HepG2 (cell line): ENCODE data around the gene PRRT2. TPM values are rescaled to one million over a fixed set of nuclear protein-coding genes. Genes with fewer than 3 reads are reported as not detected.

Experiments
- E2F1 ChIP-seq: sonication (generic); formaldehyde crosslinking; IDR thresholded peaks from 2 replicates; pipeline ENCODE4 v1.5.0; 2020; ENCODE audit warnings: missing genetic modification reagents
- ELF3 ChIP-seq: IDR thresholded peaks from 2 replicates; pipeline ENCODE4 v1.6.1; 2016; ENCODE audit warnings: missing genetic modification reagents, missing compliant biosample characterization
- FOXK2 ChIP-seq: fragments of 450-650 bp; IDR thresholded peaks from 2 replicates; pipeline ENCODE4 v1.6.1; 2016
- IRF2 ChIP-seq: IDR thresholded peaks from 2 replicates; pipeline ENCODE4 v1.6.1; 2018; ENCODE audit warnings: missing genetic modification reagents, missing compliant biosample characterization
- MYNN ChIP-seq: sonication (generic); formaldehyde crosslinking; IDR thresholded peaks from 2 replicates; pipeline ENCODE4 v1.4.0; 2020; ENCODE audit warnings: mild to moderate bottlenecking, low read depth, missing genetic modification reagents
- NBN ChIP-seq: fragments of 450-650 bp; conservative IDR thresholded peaks from 2 replicates; pipeline ENCODE4 v1.6.1; 2017
- PAX8 ChIP-seq: sonication (generic); formaldehyde crosslinking; IDR thresholded peaks from 2 replicates; pipeline ENCODE4 v1.8.0; 2022; ENCODE audit warnings: mild to moderate bottlenecking, missing genetic modification reagents, borderline replicate concordance
- RAD21 ChIP-seq: fragments of 450-650 bp; formaldehyde crosslinking; IDR thresholded peaks from 2 replicates; pipeline ENCODE4 v1.5.0; 2020; ENCODE audit warnings: mild to moderate bottlenecking
- SMAD3 ChIP-seq: sonication (generic); formaldehyde crosslinking; IDR thresholded peaks from 2 replicates; pipeline ENCODE4 v1.4.0; 2020; ENCODE audit warnings: missing genetic modification reagents
- SP140L ChIP-seq: sonication (generic); formaldehyde crosslinking; IDR thresholded peaks from 2 replicates; pipeline ENCODE4 v1.4.0; 2020; ENCODE audit warnings: missing genetic modification reagents, borderline replicate concordance
- ZBTB14 ChIP-seq: sonication (generic); formaldehyde crosslinking; IDR thresholded peaks from 2 replicates; pipeline ENCODE4 v1.4.0; 2020; ENCODE audit warnings: missing genetic modification reagents
- ZBTB2 ChIP-seq: sonication (generic); formaldehyde crosslinking; IDR thresholded peaks from 2 replicates; pipeline ENCODE4 v1.8.0; 2022; ENCODE audit warnings: low read depth, missing genetic modification reagents
- ZBTB7B ChIP-seq: sonication (generic); formaldehyde crosslinking; IDR thresholded peaks from 2 replicates; pipeline ENCODE4 v1.4.0; 2020; ENCODE audit warnings: missing genetic modification reagents
- ZFP1 ChIP-seq: IDR thresholded peaks from 2 replicates; pipeline ENCODE4 v1.6.1; 2016
- ZNF326 ChIP-seq: sonication (generic); formaldehyde crosslinking; IDR thresholded peaks from 2 replicates; pipeline ENCODE4 v1.4.0; 2020; ENCODE audit warnings: missing genetic modification reagents, borderline replicate concordance
- ZNF441 ChIP-seq: sonication (generic); formaldehyde crosslinking; IDR thresholded peaks from 2 replicates; pipeline ENCODE4 v1.7.0; 2021; ENCODE audit warnings: missing genetic modification reagents, borderline replicate concordance
- ZNF589 ChIP-seq: sonication (generic); formaldehyde crosslinking; conservative IDR thresholded peaks from 2 replicates; pipeline ENCODE4 v1.8.0; 2022; ENCODE audit warnings: mild to moderate bottlenecking, moderate library complexity, missing genetic modification reagents
- ZNF7 ChIP-seq: IDR thresholded peaks from 2 replicates; pipeline ENCODE4 v1.6.1; 2016; ENCODE audit warnings: missing biosample characterization, missing genetic modification reagents
- ZNF713 ChIP-seq: sonication (generic); formaldehyde crosslinking; IDR thresholded peaks from 2 replicates; pipeline ENCODE4 v1.4.0; 2020; ENCODE audit warnings: mild to moderate bottlenecking, missing genetic modification reagents
- ZNF777 ChIP-seq: sonication (generic); formaldehyde crosslinking; IDR thresholded peaks from 2 replicates; pipeline ENCODE4 v1.4.0; 2020; ENCODE audit warnings: missing genetic modification reagents
- ZSCAN20 ChIP-seq: sonication (generic); formaldehyde crosslinking; IDR thresholded peaks from 2 replicates; pipeline ENCODE4 v1.4.0; 2020; ENCODE audit warnings: missing genetic modification reagents, mild to moderate bottlenecking, borderline replicate concordance
- polyA plus RNA-seq, 8 experiments: library from polyadenylated mRNA; depleted of rRNA in 3 of 8; stranded (reverse) in 7 of 8; unstranded in 1 of 8; fragments of >200 nt; fragmentation: Illumina TruSeq in 4 of 8; extraction: Trizol in 4 of 8; gene quantifications; 2 replicates each; pipeline versions ENCODE4 v1.2.1 to v1.2.3, GENCODE V29; 2011 to 2016; ENCODE audit warnings: low read depth in 4 of 8, missing spikeins in 1 of 8, mixed read lengths in 1 of 8; ENCODE audit not compliant: insufficient read depth in 1 of 8
- total RNA-seq, 5 experiments: library from RNA; depleted of rRNA; stranded (reverse); fragments of >200 nt; fragmentation: Illumina TruSeq; extraction: Trizol; gene quantifications; 2 replicates each; pipeline ENCODE4 v1.2.3, GENCODE V29; 2016; ENCODE audit warnings: low read depth in 1 of 5
- TF ChIP-seq, protein P1 (sequence below): sonication (generic); formaldehyde crosslinking; IDR thresholded peaks from 2 replicates; pipeline ENCODE4 v1.5.0; 2020; ENCODE audit warnings: mild to moderate bottlenecking, missing genetic modification reagents
- TF ChIP-seq, protein P2 (sequence below): sonication (generic); formaldehyde crosslinking; IDR thresholded peaks from 2 replicates; pipeline ENCODE4 v1.5.0; 2020; ENCODE audit warnings: mild to moderate bottlenecking, missing genetic modification reagents
- TF ChIP-seq, protein P3 (sequence below): IDR thresholded peaks from 2 replicates; pipeline ENCODE4 v1.6.1; 2012; ENCODE audit warnings: inconsistent platforms

PRRT2 gene
- total and polyA plus RNA-seq, 2 of the 13 experiments (the other 11 are each of a cell fraction or from before 2014, with no cell fraction given): 0.51 to 1.1 TPM

DNA sequence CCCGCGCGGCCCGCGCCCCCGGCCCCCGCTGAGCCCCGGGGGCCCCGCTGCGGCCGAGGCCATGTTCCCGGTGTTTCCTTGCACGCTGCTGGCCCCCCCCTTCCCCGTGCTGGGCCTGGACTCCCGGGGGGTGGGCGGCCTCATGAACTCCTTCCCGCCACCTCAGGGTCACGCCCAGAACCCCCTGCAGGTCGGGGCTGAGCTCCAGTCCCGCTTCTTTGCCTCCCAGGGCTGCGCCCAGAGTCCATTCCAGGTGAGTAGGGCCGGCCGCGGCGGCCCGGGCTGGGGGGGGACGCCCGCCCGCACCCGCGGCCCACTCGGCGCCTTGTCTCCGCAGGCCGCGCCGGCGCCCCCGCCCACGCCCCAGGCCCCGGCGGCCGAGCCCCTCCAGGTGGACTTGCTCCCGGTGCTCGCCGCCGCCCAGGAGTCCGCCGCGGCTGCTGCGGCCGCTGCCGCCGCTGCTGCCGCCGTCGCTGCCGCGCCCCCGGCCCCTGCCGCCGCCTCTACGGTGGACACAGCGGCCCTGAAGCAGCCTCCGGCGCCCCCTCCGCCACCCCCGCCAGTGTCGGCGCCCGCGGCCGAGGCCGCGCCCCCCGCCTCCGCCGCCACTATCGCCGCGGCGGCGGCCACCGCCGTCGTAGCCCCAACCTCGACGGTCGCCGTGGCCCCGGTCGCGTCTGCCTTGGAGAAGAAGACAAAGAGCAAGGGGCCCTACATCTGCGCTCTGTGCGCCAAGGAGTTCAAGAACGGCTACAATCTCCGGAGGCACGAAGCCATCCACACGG is 5.2 kb upstream of the PRRT2 start (continued):
- no peak for TF ChIP-seq IRF2
- peak; percentile 95 for TF ChIP-seq ZNF777 (CRISPR knock-in tag)
- no peak for TF ChIP-seq ZSCAN20 (CRISPR knock-in tag)
- no peak for TF ChIP-seq ZNF589 (CRISPR knock-in tag)
- peak; percentile 31; the same call in 1 of the 2 replicates for TF ChIP-seq ZNF441 (CRISPR knock-in tag)
- TF ChIP-seq, protein P1, sequence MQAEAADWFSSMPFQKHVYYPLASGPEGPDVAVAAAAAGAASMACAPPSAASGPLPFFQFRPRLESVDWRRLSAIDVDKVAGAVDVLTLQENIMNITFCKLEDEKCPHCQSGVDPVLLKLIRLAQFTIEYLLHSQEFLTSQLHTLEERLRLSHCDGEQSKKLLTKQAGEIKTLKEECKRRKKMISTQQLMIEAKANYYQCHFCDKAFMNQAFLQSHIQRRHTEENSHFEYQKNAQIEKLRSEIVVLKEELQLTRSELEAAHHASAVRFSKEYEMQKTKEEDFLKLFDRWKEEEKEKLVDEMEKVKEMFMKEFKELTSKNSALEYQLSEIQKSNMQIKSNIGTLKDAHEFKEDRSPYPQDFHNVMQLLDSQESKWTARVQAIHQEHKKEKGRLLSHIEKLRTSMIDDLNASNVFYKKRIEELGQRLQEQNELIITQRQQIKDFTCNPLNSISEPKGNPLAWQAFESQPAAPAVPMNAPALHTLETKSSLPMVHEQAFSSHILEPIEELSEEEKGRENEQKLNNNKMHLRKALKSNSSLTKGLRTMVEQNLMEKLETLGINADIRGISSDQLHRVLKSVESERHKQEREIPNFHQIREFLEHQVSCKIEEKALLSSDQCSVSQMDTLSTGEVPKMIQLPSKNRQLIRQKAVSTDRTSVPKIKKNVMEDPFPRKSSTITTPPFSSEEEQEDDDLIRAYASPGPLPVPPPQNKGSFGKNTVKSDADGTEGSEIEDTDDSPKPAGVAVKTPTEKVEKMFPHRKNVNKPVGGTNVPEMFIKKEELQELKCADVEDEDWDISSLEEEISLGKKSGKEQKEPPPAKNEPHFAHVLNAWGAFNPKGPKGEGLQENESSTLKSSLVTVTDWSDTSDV: no peak
- TF ChIP-seq ZNF713 (CRISPR knock-in tag): no peak
- TF ChIP-seq ELF3 (CRISPR knock-in tag): no peak
- no peak for TF ChIP-seq SP140L
- no peak for TF ChIP-seq ZNF7 (CRISPR knock-in tag)
- TF ChIP-seq ZNF326 (CRISPR knock-in tag): no peak
- TF ChIP-seq, protein P2, sequence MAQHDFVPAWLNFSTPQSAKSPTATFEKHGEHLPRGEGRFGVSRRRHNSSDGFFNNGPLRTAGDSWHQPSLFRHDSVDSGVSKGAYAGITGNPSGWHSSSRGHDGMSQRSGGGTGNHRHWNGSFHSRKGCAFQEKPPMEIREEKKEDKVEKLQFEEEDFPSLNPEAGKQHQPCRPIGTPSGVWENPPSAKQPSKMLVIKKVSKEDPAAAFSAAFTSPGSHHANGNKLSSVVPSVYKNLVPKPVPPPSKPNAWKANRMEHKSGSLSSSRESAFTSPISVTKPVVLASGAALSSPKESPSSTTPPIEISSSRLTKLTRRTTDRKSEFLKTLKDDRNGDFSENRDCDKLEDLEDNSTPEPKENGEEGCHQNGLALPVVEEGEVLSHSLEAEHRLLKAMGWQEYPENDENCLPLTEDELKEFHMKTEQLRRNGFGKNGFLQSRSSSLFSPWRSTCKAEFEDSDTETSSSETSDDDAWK (CRISPR knock-in tag): no peak
- no peak for TF ChIP-seq PAX8 (CRISPR knock-in tag)
- peak; percentile 56 for TF ChIP-seq RAD21 (CRISPR knock-in tag)
- no peak for TF ChIP-seq ZFP1 (CRISPR knock-in tag)
- TF ChIP-seq, protein P3, sequence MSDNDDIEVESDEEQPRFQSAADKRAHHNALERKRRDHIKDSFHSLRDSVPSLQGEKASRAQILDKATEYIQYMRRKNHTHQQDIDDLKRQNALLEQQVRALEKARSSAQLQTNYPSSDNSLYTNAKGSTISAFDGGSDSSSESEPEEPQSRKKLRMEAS: peak; percentile 78; the same call in 1 of the 2 replicates
- 0 out of 2 replicates have a peak, but pooled peaks have one; percentile 23 for TF ChIP-seq ZBTB7B (CRISPR knock-in tag)
- peak; percentile 53 for TF ChIP-seq ZBTB14 (CRISPR knock-in tag)
- peak; percentile 63 for TF ChIP-seq E2F1 (CRISPR knock-in tag)
- TF ChIP-seq SMAD3: no peak
- TF ChIP-seq ZBTB2 (CRISPR knock-in tag): peak; percentile 89
- no peak for TF ChIP-seq NBN
- TF ChIP-seq FOXK2: no peak
- TF ChIP-seq MYNN (CRISPR knock-in tag): no peak
